HepG2 (cell line): ENCODE measurements around the gene RPS10.

ENCODE experiments used
- EZH2 ChIP-seq: conservative IDR thresholded peaks from 2 replicates; pipeline ENCODE4 v1.6.1; 2012; ENCODE audit warnings: mild to moderate bottlenecking, low read depth, low read length, moderate library complexity
- PHF8 ChIP-seq: sonication (generic); formaldehyde crosslinking; IDR thresholded peaks from 2 replicates; pipeline ENCODE4 v1.5.0; 2020; ENCODE audit warnings: missing genetic modification reagents
- ZNF317 ChIP-seq: sonication (generic); formaldehyde crosslinking; IDR thresholded peaks from 2 replicates; pipeline ENCODE4 v1.5.0; 2020; ENCODE audit warnings: mild to moderate bottlenecking, missing genetic modification reagents
- TF ChIP-seq, protein P1 (sequence below): sonication (generic); formaldehyde crosslinking; IDR thresholded peaks from 2 replicates; pipeline ENCODE4 v1.5.0; 2020; ENCODE audit warnings: mild to moderate bottlenecking, missing genetic modification reagents, moderate library complexity
- TF ChIP-seq, protein P2 (sequence below), 2 experiments: IDR thresholded peaks; 2 replicates each; pipeline ENCODE4 v1.6.1; 2011 to 2012; ENCODE audit warnings: low read length in 2 of 2, borderline replicate concordance in 1 of 2, low read depth in 1 of 2, mild to moderate bottlenecking in 1 of 2, moderate library complexity in 1 of 2
- TF ChIP-seq, protein P3 (sequence below): IDR thresholded peaks from 2 replicates; pipeline ENCODE4 v1.6.1; 2012; ENCODE audit warnings: low read length, improper control_type of control experiment

DNA sequence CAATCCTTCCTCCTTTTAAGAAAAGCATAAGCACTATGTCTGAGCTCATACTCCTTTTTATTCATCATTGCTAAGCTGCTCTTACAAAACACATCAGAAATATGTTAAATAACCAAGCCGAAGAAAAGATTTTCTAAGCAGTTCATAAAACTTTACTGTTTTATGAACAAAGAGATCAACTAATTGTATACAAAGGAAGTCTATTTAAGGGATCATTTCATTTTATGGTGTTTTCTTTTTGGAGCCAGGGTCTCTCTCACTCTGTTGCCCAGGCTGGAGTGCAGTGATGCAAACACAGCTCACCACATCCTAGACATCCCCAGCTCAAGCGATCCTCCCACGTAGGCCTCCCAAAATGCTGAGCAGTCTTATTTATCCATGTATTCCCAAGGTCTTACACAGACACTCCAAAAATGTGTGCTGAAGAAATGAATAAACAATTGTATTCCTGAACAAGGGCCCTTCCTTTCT lies 42.7 kb downstream of the RPS10 start:
- TF ChIP-seq, protein P1, sequence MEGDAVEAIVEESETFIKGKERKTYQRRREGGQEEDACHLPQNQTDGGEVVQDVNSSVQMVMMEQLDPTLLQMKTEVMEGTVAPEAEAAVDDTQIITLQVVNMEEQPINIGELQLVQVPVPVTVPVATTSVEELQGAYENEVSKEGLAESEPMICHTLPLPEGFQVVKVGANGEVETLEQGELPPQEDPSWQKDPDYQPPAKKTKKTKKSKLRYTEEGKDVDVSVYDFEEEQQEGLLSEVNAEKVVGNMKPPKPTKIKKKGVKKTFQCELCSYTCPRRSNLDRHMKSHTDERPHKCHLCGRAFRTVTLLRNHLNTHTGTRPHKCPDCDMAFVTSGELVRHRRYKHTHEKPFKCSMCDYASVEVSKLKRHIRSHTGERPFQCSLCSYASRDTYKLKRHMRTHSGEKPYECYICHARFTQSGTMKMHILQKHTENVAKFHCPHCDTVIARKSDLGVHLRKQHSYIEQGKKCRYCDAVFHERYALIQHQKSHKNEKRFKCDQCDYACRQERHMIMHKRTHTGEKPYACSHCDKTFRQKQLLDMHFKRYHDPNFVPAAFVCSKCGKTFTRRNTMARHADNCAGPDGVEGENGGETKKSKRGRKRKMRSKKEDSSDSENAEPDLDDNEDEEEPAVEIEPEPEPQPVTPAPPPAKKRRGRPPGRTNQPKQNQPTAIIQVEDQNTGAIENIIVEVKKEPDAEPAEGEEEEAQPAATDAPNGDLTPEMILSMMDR, result no peak
- TF ChIP-seq EZH2, result no peak
- no peak for TF ChIP-seq ZNF317 (CRISPR knock-in tag)
- TF ChIP-seq, protein P2, sequence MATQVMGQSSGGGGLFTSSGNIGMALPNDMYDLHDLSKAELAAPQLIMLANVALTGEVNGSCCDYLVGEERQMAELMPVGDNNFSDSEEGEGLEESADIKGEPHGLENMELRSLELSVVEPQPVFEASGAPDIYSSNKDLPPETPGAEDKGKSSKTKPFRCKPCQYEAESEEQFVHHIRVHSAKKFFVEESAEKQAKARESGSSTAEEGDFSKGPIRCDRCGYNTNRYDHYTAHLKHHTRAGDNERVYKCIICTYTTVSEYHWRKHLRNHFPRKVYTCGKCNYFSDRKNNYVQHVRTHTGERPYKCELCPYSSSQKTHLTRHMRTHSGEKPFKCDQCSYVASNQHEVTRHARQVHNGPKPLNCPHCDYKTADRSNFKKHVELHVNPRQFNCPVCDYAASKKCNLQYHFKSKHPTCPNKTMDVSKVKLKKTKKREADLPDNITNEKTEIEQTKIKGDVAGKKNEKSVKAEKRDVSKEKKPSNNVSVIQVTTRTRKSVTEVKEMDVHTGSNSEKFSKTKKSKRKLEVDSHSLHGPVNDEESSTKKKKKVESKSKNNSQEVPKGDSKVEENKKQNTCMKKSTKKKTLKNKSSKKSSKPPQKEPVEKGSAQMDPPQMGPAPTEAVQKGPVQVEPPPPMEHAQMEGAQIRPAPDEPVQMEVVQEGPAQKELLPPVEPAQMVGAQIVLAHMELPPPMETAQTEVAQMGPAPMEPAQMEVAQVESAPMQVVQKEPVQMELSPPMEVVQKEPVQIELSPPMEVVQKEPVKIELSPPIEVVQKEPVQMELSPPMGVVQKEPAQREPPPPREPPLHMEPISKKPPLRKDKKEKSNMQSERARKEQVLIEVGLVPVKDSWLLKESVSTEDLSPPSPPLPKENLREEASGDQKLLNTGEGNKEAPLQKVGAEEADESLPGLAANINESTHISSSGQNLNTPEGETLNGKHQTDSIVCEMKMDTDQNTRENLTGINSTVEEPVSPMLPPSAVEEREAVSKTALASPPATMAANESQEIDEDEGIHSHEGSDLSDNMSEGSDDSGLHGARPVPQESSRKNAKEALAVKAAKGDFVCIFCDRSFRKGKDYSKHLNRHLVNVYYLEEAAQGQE (IDR thresholded peaks at IDR 0.05; ENCODE audit: borderline replicate concordance in 1 of 2, low read depth in 1 of 2, low read length in 2 of 2), result no peak
- no peak for TF ChIP-seq PHF8
- TF ChIP-seq, protein P3, sequence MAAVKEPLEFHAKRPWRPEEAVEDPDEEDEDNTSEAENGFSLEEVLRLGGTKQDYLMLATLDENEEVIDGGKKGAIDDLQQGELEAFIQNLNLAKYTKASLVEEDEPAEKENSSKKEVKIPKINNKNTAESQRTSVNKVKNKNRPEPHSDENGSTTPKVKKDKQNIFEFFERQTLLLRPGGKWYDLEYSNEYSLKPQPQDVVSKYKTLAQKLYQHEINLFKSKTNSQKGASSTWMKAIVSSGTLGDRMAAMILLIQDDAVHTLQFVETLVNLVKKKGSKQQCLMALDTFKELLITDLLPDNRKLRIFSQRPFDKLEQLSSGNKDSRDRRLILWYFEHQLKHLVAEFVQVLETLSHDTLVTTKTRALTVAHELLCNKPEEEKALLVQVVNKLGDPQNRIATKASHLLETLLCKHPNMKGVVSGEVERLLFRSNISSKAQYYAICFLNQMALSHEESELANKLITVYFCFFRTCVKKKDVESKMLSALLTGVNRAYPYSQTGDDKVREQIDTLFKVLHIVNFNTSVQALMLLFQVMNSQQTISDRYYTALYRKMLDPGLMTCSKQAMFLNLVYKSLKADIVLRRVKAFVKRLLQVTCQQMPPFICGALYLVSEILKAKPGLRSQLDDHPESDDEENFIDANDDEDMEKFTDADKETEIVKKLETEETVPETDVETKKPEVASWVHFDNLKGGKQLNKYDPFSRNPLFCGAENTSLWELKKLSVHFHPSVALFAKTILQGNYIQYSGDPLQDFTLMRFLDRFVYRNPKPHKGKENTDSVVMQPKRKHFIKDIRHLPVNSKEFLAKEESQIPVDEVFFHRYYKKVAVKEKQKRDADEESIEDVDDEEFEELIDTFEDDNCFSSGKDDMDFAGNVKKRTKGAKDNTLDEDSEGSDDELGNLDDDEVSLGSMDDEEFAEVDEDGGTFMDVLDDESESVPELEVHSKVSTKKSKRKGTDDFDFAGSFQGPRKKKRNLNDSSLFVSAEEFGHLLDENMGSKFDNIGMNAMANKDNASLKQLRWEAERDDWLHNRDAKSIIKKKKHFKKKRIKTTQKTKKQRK, result no peak
